Heart right ventricle (tissue), 12 donors: ENCODE results near the gene LURAP1L. TPM values are rescaled to one million over a fixed set of nuclear protein-coding genes. Genes with fewer than 3 reads are reported as not detected.

Experiments used
- polyA plus RNA-seq, 2 donors: library from polyadenylated mRNA; stranded (reverse); fragments of 200-250 nt; gene quantifications; one replicate each; pipeline ENCODE4 v1.2.3, GENCODE V29; 2013
- total RNA-seq, 10 donors: library from RNA; stranded (reverse); fragmentation: NEBNext Ultra II Directional in 3 of 10; extraction: Animal tissue kit (Norgen Biotek cat#: 25700) in 3 of 10; gene quantifications; one replicate each; pipeline versions ENCODE4 v1.2.1 to v1.2.4, GENCODE V29; 2021 to 2023
- donor health status: ischemic (EF 13 %, LVEDD 7.1; RV severe dilation, severe dysfunction).
- donor health status: healthy with polysubstance abuse.
- donor health status: DM: no; HTN: yes; CAD: no.
- donor health status: DM: no; HTN: no; CAD: no.
- donor health status: ischemic (EF 25% LVEDD 6.9; RV normal size, moderate dysfunction).
- donor health status: ischemic (EF 25% LVEDD 5.7; RV mildly dilated, moderate dysfunction).
- donor health status: healthy.
- donor health status: nonischemic (EF 11% LVEDD 7.7; RV severe dilation, severe dysfunction).
- donor health status: DM: yes; HTN: yes; CAD: no.
- donor health status: PGD.
- donor health status: ischemic (EF 29% LVEDD 5.4; RV normal size, mild dysfunction).
- donor health status: nonischemic (EF 23%, LVEDD 6.1; RV moderate dilation, normal function).

Gene LURAP1L
- total and polyA plus RNA-seq, 12 donors: 1.2 to 4.6 (median 2.2) TPM

Other genes starting within 250 kb of the LURAP1L start
- 100 to 1,000 TPM in 4 of 10 donors, 10 to 100 TPM in 6; 39.2 to 138 (median 77.8) TPM for gene TYRP1, start 81.6 kb upstream of the LURAP1L start, total RNA-seq
- 10 to 100 TPM in 1 of 2 donors, 1 to 10 TPM in 1; 7.2 to 11.0 TPM for gene TYRP1, start 81.6 kb upstream of the LURAP1L start, polyA plus RNA-seq